GM19351 (cell line): Measurements from ENCODE around the gene MYOZ2.
A peak's percentile ranks its signal among the peaks of the same experiment; 100 is the strongest.

Experiments used
- ATAC-seq: cut with Tn5 transposase; IDR thresholded peaks from one replicate; pipeline ENCODE4 v1.9.1; 2021; ENCODE audit warnings: mild to moderate bottlenecking, moderate library complexity; ENCODE audit not compliant: unreplicated experiment

Gene MYOZ2

GRCh38 chr4:119190354-119190753 lies 54.7 kb downstream of the MYOZ2 start:
- no peak for ATAC-seq

GRCh38 chr4:119191505-119191904 lies 55.9 kb downstream of the MYOZ2 start:
- ATAC-seq: no peak

GRCh38 chr4:119197772-119198212 lies 62.2 kb downstream of the MYOZ2 start:
- ATAC-seq: no peak

GRCh38 chr4:119204916-119205315 lies 69.3 kb downstream of the MYOZ2 start:
- no peak for ATAC-seq

GRCh38 chr4:119205690-119206089 lies 70.1 kb downstream of the MYOZ2 start:
- ATAC-seq: no peak

- no peak for ATAC-seq
Observed at GRCh38 chr4:119206178-119206577, 70.5 kb downstream of the MYOZ2 start.

- no peak for ATAC-seq
Observed at GRCh38 chr4:119207051-119207450, 71.4 kb downstream of the MYOZ2 start.

- no peak for ATAC-seq
Observed at GRCh38 chr4:119209077-119209476, 73.4 kb downstream of the MYOZ2 start.

- ATAC-seq: no peak
Observed at GRCh38 chr4:119209586-119209985, 74.0 kb downstream of the MYOZ2 start.

- no peak for ATAC-seq
Observed at GRCh38 chr4:119210775-119211174, 75.1 kb downstream of the MYOZ2 start.

GRCh38 chr4:119211867-119212233 lies 76.2 kb downstream of the MYOZ2 start:
- ATAC-seq: peak; percentile 19

GRCh38 chr4:119212234-119212963 lies 76.8 kb downstream of the MYOZ2 start, which contains the start of gene USP53:
Gene USP53, plus strand, starts transcription at chr4:119212713. Its CDS starts 27,047 bp downstream, at chr4:119239760.
- ATAC-seq: peak; percentile 86

GRCh38 chr4:119212964-119213606 lies 77.5 kb downstream of the MYOZ2 start:
- peak; percentile 61 for ATAC-seq

- no peak for ATAC-seq
Observed at GRCh38 chr4:119218093-119218492, 82.5 kb downstream of the MYOZ2 start.

GRCh38 chr4:119221412-119221811 lies 85.8 kb downstream of the MYOZ2 start:
- no peak for ATAC-seq

- ATAC-seq: no peak
Observed at GRCh38 chr4:119227690-119228089, 92.1 kb downstream of the MYOZ2 start.

GRCh38 chr4:119228406-119228805 lies 92.8 kb downstream of the MYOZ2 start:
- no peak for ATAC-seq

- no peak for ATAC-seq
Observed at GRCh38 chr4:119229908-119230687, 94.5 kb downstream of the MYOZ2 start.

- ATAC-seq: no peak
Observed at GRCh38 chr4:119231491-119231890, 95.9 kb downstream of the MYOZ2 start.

- no peak for ATAC-seq
Observed at GRCh38 chr4:119232286-119232685, 96.7 kb downstream of the MYOZ2 start.

- no peak for ATAC-seq
Observed at GRCh38 chr4:119233191-119233590, 97.6 kb downstream of the MYOZ2 start.

- no peak for ATAC-seq
Observed at GRCh38 chr4:119233750-119234149, 98.1 kb downstream of the MYOZ2 start.
